NCI-H2196 (cell line): Measurements from ENCODE around the gene PPIE.
"Not testable (repeated sequence)": the region's sequence is repeated elsewhere in the genome, so short reads cannot be mapped to it uniquely, and the experiment has no call there.

Experiments
- DNase-seq: peaks from one replicate; lab custom pipeline; 2025; ENCODE audit not compliant: unreplicated experiment; lab: John Stamatoyannopoulos, UW

PPIE gene

GRCh38 chr1:39757501-39757900, 18.8 kb downstream of the PPIE start:
- DNase-seq = no peak

GRCh38 chr1:39758556-39759435, 20.1 kb downstream of the PPIE start:
- DNase-seq = no peak

- DNase-seq = no peak
Measured at GRCh38 chr1:39759436-39759726, 20.7 kb downstream of the PPIE start.

GRCh38 chr1:39760074-39761008, 21.7 kb downstream of the PPIE start:
- no peak for DNase-seq

GRCh38 chr1:39761016-39761415, 22.3 kb downstream of the PPIE start:
- no peak for DNase-seq

- DNase-seq = no peak
Measured at GRCh38 chr1:39761557-39762260, 23.0 kb downstream of the PPIE start.

- DNase-seq = no peak
Measured at GRCh38 chr1:39762550-39763540, 24.2 kb downstream of the PPIE start.

GRCh38 chr1:39763619-39764374, 25.1 kb downstream of the PPIE start:
- DNase-seq = not testable (repeated sequence)

GRCh38 chr1:39764512-39764911, 25.8 kb downstream of the PPIE start:
- not testable (repeated sequence) for DNase-seq

GRCh38 chr1:39766466-39766865, 27.8 kb downstream of the PPIE start:
- DNase-seq = not testable (repeated sequence)

GRCh38 chr1:39769502-39769901, 30.8 kb downstream of the PPIE start:
- DNase-seq = not testable (repeated sequence)

- DNase-seq = not testable (repeated sequence)
Measured at GRCh38 chr1:39770100-39771021, 31.7 kb downstream of the PPIE start.

GRCh38 chr1:39771022-39771532, 32.4 kb downstream of the PPIE start, which contains the start of gene OXCT2:
Gene OXCT2 (minus strand): TSS chr1:39771348. CDS start chr1:39771255, 93 bp downstream.
- DNase-seq = not testable (repeated sequence)

GRCh38 chr1:39773369-39773979, 34.8 kb downstream of the PPIE start:
- DNase-seq = not testable (repeated sequence)

GRCh38 chr1:39775141-39775540, 36.5 kb downstream of the PPIE start:
- DNase-seq = not testable (repeated sequence)

- not testable (repeated sequence) for DNase-seq
Measured at GRCh38 chr1:39775676-39776399, 37.2 kb downstream of the PPIE start.

GRCh38 chr1:39776400-39776713, 37.7 kb downstream of the PPIE start:
- DNase-seq = no peak
